ENCODE results near the gene RGS14. TPM values are rescaled to one million over a fixed set of nuclear protein-coding genes. Genes with fewer than 3 reads are reported as not detected.
"Not testable (repeated sequence)": the region's sequence is repeated elsewhere in the genome, so short reads cannot be mapped to it uniquely, and the experiment has no call there.

RGS14 gene
- total RNA-seq, 1 donor from 2014 or later, result 16.2 TPM

DNA sequence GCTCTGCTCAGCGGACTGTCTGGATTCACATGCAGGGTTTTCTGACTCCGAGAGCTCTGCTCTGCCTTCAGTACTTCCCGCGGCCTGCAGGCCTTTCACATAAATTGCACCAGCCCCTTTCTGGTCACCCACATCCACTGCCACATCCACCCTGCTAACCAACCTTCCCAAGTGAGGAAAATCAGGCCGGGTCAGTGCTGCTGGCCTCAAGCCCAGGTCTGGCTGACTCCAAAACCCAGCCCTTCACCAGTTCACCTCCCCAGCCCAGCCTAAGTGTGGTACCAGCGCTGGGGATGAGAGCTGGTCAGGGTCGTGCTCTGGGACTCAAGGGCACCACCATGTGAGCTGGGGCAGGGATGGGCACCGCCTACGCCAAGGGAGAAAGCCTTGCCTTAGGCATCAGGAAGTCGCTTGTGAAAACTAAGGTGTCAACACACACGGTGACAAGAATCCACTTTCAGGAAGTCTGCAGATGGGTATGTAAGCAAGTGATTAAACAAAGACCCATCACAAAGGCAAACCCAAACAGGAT is 18.6 kb upstream of the RGS14 start:
- Histone ChIP-seq H3K9me3 (no peaks in the 10 kb centered on the region), H3K27ac (no peak overlapping the region), H3K4me1 (no peaks in the 10 kb centered on the region), H3K27me3 (ENCODE audit: low read depth) (no peaks in the 10 kb centered on the region), H3K36me3 (peaks cover 85% of the 10 kb centered on the region), H3K4me3 (no peak overlapping the region)
- DNase-seq (peak; percentile 47), ATAC-seq (peak; percentile 18 to 32)
- TF ChIP-seq, protein P1, sequence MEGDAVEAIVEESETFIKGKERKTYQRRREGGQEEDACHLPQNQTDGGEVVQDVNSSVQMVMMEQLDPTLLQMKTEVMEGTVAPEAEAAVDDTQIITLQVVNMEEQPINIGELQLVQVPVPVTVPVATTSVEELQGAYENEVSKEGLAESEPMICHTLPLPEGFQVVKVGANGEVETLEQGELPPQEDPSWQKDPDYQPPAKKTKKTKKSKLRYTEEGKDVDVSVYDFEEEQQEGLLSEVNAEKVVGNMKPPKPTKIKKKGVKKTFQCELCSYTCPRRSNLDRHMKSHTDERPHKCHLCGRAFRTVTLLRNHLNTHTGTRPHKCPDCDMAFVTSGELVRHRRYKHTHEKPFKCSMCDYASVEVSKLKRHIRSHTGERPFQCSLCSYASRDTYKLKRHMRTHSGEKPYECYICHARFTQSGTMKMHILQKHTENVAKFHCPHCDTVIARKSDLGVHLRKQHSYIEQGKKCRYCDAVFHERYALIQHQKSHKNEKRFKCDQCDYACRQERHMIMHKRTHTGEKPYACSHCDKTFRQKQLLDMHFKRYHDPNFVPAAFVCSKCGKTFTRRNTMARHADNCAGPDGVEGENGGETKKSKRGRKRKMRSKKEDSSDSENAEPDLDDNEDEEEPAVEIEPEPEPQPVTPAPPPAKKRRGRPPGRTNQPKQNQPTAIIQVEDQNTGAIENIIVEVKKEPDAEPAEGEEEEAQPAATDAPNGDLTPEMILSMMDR (IDR thresholded peaks at IDR 0.05), result no peak
- intact Hi-C loops (cut with DNase I), result no loop called here

DNA sequence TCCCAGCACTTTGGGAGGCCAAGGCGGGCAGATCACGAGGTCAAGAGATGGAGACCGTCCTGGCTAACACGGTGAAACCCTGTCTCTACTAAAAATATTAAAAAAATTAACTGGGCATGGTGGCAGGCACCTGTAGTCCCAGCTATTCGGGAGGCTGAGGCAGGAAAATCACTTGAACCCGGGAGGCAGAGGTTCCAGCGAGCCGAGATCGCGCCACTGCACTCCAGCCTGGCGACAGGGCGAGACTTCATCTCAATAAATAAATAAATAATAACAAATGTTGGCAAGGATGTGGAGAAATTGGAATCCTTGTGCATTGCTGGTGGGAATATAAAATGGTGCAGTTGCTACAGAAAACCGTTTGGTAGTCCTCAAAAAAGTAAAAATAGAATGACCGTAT is 14.7 kb upstream of the RGS14 start:
- Histone ChIP-seq H3K4me1 (peaks cover 16% of the 10 kb centered on the region), H3K36me3 (peaks cover 77% of the 10 kb centered on the region)
- H3K27ac ChIP-seq; H3K9me3 ChIP-seq; ATAC-seq; H3K27me3 ChIP-seq (ENCODE audit: low read depth); H3K4me3 ChIP-seq; intact Hi-C loops (cut with DNase I): not testable (repeated sequence)
- DNase-seq, result peak; percentile 9

DNA sequence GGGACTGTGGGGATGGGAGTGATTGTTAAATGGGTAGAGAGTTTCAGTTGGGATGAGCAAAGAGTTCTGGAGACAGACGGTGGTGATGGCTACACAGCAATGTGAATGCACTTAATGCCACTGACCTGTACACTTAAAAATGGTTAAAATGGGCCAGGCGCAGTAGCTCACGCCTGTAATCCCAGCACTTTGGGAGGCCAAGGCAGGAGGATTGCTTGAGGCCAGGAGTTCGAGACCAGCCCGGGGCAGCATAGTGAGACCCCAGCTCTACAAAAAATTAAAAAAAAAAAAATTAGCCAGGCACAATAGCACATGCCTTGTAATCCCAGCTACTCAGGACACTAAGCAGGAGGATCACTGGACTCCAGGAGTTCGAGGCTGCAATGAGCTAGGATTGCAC is 13.9 kb upstream of the RGS14 start:
- TF ChIP-seq, protein P1 (IDR thresholded peaks at IDR 0.05), result no peak
- no peaks in the 10 kb centered on the region for H3K27me3 ChIP-seq (ENCODE audit: low read depth)
- peak; percentile 10 for DNase-seq
- no peak overlapping the region for H3K27ac ChIP-seq
- intact Hi-C loops (cut with DNase I), result no loop called here
- no peaks in the 10 kb centered on the region for H3K9me3 ChIP-seq
- H3K4me1 ChIP-seq, result peaks cover 21% of the 10 kb centered on the region
- peaks cover 75% of the 10 kb centered on the region for H3K36me3 ChIP-seq
- no peak for ATAC-seq
- H3K4me3 ChIP-seq, result no peak overlapping the region

DNA sequence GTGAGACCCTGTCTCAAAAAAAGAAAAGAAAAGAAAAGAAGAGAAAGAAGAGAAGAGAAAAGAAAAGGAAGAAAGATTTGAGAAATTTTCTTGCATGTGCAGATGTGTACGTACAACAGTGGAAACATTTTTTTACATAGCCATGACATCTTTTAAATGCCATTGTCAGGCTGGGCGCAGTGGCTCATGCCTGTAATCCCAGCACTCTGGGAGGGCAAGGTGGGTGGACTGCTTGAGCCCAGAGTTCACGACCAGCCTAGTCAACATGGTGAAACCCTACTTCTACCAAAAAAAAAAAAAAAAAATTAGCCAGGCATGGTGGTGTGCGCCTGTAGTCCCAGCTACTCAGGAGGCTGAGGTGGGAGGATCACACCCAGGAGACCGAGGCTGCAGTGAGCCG is 12.8 kb upstream of the RGS14 start:
- intact Hi-C loops (cut with DNase I), result no loop called here
- no peak overlapping the region for H3K27ac ChIP-seq
- no peaks in the 10 kb centered on the region for H3K27me3 ChIP-seq (ENCODE audit: low read depth)
- peaks cover 32% of the 10 kb centered on the region for H3K4me1 ChIP-seq
- H3K4me3 ChIP-seq, result no peak overlapping the region
- H3K9me3 ChIP-seq, result no peaks in the 10 kb centered on the region
- H3K36me3 ChIP-seq, result peaks cover 78% of the 10 kb centered on the region
- DNase-seq, result peak; percentile 6
- no peak for ATAC-seq
- TF ChIP-seq, protein P1 (IDR thresholded peaks at IDR 0.05), result no peak

DNA sequence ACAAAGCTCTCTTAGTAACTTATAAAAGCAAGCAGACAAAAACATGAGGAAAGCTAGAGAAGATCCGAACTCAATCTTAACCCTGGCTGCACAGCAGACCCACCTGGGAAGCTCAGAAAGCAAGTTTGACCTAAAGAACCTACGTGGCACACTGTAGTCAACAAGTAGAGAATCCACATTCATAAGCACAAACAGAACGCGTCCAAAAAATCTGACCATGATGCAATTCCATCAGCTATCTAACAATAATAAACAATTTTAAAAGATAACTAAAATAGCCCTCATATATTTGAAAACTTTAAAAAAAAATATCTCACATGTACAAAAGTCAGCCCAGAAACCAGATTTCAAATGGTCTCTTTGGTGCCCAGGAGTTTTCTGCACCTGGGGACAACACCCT is 10.9 kb upstream of the RGS14 start:
- H3K27ac ChIP-seq, result no peak overlapping the region
- TF ChIP-seq, protein P1 (IDR thresholded peaks at IDR 0.05), result no peak
- intact Hi-C loops (cut with DNase I), result no loop called here
- H3K36me3 ChIP-seq, result peaks cover 71% of the 10 kb centered on the region
- H3K4me3 ChIP-seq, result no peak overlapping the region
- DNase-seq (no peak), ATAC-seq (no peak)
- H3K27me3 ChIP-seq (ENCODE audit: low read depth), result no peaks in the 10 kb centered on the region
- H3K4me1 ChIP-seq, result peaks cover 43% of the 10 kb centered on the region
- no peaks in the 10 kb centered on the region for H3K9me3 ChIP-seq

DNA sequence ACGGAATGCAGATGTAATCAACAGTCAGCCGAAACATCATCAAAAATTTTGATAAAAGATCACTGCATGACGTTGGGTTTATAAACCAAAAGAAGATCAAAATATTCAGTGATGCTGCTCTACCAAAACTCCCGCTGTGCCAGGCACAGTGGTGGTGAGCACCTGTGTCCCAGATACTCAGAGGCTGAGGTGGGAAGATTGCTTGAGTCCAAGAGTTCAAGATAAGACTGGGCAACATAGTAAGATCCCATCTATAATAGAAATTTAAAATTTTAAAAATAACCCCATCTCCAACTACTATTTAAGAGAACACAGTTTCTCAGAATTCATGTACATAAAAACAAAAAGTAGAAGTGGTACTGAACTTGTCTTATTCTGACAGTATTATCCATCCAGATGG is 10.0 kb upstream of the RGS14 start:
- DNase-seq, result peak; percentile 4
- H3K36me3 ChIP-seq, result peaks cover 62% of the 10 kb centered on the region
- H3K27ac ChIP-seq, result no peak overlapping the region
- no peaks in the 10 kb centered on the region for H3K27me3 ChIP-seq (ENCODE audit: low read depth)
- intact Hi-C loops (cut with DNase I), result no loop called here
- peaks cover 43% of the 10 kb centered on the region for H3K4me1 ChIP-seq
- TF ChIP-seq, protein P1 (IDR thresholded peaks at IDR 0.05), result no peak
- H3K9me3 ChIP-seq, result no peaks in the 10 kb centered on the region
- ATAC-seq, result no peak
- no peak overlapping the region for H3K4me3 ChIP-seq

Measured in lower lobe of right lung (tissue), 2 donors.